Measurements from ENCODE around the gene ACKR3. TPM values are rescaled to one million over a fixed set of nuclear protein-coding genes. Genes with fewer than 3 reads are reported as not detected.
A peak's percentile ranks its signal among the peaks of the same experiment; 100 is the strongest.

The ACKR3 gene
- total RNA-seq, 2 donors from 2014 or later: 3.5 to 10.1 TPM

- Histone ChIP-seq H3K9me3 (no peaks in the 10 kb centered on the region), H3K36me3 (no peaks in the 10 kb centered on the region), H3K9ac (ENCODE audit: low read depth in 2 of 2, low read length in 2 of 2) (no peak overlapping the region), H3K27ac (no peak overlapping the region), H3K4me1 (no peaks in the 10 kb centered on the region), H3K4me3 (no peak overlapping the region), H3K27me3 (no peaks in the 10 kb centered on the region)
- TF ChIP-seq CTCF (IDR thresholded peaks at IDR 0.05): no peak
- intact Hi-C loops (cut with DNase I): no loop called here
- no peak for DNase-seq
Measured at GRCh38 chr2:236545248-236545658, 24.4 kb upstream of the ACKR3 start.

GRCh38 chr2:236545814-236546480 is 23.7 kb upstream of the ACKR3 start:
- intact Hi-C loops (cut with DNase I): no loop called here
- H3K36me3 ChIP-seq: no peaks in the 10 kb centered on the region
- H3K9me3 ChIP-seq: no peaks in the 10 kb centered on the region
- H3K27ac ChIP-seq: peak overlapping the region; percentile 15
- no peak overlapping the region for H3K4me3 ChIP-seq
- TF ChIP-seq CTCF (IDR thresholded peaks at IDR 0.05): no peak
- H3K27me3 ChIP-seq: no peaks in the 10 kb centered on the region
- H3K4me1 ChIP-seq: no peaks in the 10 kb centered on the region
- DNase-seq: no peak
- H3K9ac ChIP-seq (ENCODE audit: low read depth in 2 of 2, low read length in 2 of 2): no peak overlapping the region

GRCh38 chr2:236546561-236547002 is 23.0 kb upstream of the ACKR3 start:
- Histone ChIP-seq H3K36me3 (no peaks in the 10 kb centered on the region), H3K9me3 (no peaks in the 10 kb centered on the region), H3K9ac (ENCODE audit: low read depth in 2 of 2, low read length in 2 of 2) (no peak overlapping the region), H3K4me1 (no peaks in the 10 kb centered on the region), H3K27ac (peak overlapping the region; percentile 15), H3K4me3 (no peak overlapping the region), H3K27me3 (no peaks in the 10 kb centered on the region)
- intact Hi-C loops (cut with DNase I): no loop called here
- TF ChIP-seq CTCF (IDR thresholded peaks at IDR 0.05): no peak
- DNase-seq: no peak

GRCh38 chr2:236547725-236548124 is 21.9 kb upstream of the ACKR3 start:
- no peaks in the 10 kb centered on the region for H3K27me3 ChIP-seq
- H3K9me3 ChIP-seq: no peaks in the 10 kb centered on the region
- intact Hi-C loops (cut with DNase I): no loop called here
- H3K4me1 ChIP-seq: no peaks in the 10 kb centered on the region
- DNase-seq: no peak
- no peaks in the 10 kb centered on the region for H3K36me3 ChIP-seq
- H3K9ac ChIP-seq (ENCODE audit: low read depth in 2 of 2, low read length in 2 of 2): no peak overlapping the region
- TF ChIP-seq CTCF (IDR thresholded peaks at IDR 0.05): no peak
- no peak overlapping the region for H3K4me3 ChIP-seq
- H3K27ac ChIP-seq: no peak overlapping the region

GRCh38 chr2:236548179-236548921 is 21.3 kb upstream of the ACKR3 start:
- Histone ChIP-seq H3K4me1 (no peaks in the 10 kb centered on the region), H3K36me3 (no peaks in the 10 kb centered on the region), H3K9me3 (no peaks in the 10 kb centered on the region), H3K27ac (no peak overlapping the region), H3K27me3 (no peaks in the 10 kb centered on the region), H3K9ac (ENCODE audit: low read depth in 2 of 2, low read length in 2 of 2) (no peak overlapping the region), H3K4me3 (no peak overlapping the region)
- intact Hi-C loops (cut with DNase I): no loop called here
- TF ChIP-seq CTCF (IDR thresholded peaks at IDR 0.05): no peak
- no peak for DNase-seq

Data from colonic mucosa (tissue), 4 donors.